ELF-1 (cell line): ENCODE results near the gene CLIP1.
A peak's percentile ranks its signal among the peaks of the same experiment; 100 is the strongest.
"Not testable (repeated sequence)": the region's sequence is repeated elsewhere in the genome, so short reads cannot be mapped to it uniquely, and the experiment has no call there.

Experiments
- DNase-seq: peaks from one replicate; pipeline ENCODE4 v3.0.0-alpha.2; 2016; ENCODE audit warnings: low read depth, low spot score

Gene CLIP1

GRCh38 chr12:122435186-122435585 lies 12.7 kb upstream of the CLIP1 start:
- no peak for DNase-seq

DNA sequence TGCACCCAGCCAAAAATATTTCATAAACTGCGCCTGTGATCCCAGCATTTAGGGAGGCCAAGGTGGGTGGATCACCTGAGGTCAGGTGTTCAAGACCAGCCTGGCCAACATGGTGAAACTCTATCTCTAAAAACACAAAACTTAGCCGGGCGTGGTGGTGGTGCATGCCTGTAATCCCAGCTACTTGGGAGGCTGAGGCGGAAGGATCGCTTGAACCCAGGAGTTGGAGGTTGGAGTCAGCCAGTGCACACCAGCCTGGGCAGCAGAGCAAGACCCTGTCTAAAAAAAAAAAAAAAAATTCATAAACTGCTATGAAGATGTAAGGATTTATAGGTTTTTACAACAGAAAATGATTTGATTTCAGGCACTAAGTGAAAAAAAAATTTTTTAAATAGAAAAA lies 6.6 kb upstream of the CLIP1 start:
- not testable (repeated sequence) for DNase-seq

- DNase-seq: no peak
Observed at GRCh38 chr12:122427403-122427802, 4.9 kb upstream of the CLIP1 start.

- DNase-seq: peak; percentile 77
Observed at GRCh38 chr12:122423258-122424165, 1.0 kb upstream of the CLIP1 start.

DNA sequence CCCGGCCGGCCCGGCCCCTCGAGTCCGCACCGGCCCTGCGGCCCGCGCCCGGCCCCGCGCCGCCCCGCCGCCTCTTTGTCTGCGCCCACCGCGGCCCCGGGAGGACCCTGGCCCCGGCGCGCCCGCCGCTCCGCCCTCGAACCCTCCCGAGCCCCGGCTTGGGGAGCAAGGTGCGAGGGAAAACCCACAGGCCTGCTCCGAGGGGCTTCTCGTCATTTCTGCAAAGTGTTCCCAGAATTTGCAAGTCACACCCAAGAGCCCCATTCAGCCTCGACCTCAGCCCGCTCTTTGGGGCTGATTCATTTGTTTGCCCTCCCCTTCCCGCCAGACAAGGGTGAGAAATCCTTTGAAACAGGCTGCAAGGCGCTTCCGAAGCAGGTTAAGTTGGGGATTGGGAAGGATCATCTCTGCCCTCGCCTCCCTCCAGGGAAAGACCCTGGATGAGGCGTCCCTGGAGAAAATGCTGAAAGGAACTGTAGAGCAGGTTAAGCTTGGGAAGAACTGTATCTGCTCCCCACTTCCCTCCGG lies 325 bp upstream of the CLIP1 start:
- DNase-seq: peak; percentile 68

GRCh38 chr12:122421187-122421820 lies 1.2 kb downstream of the CLIP1 start:
- DNase-seq: peak; percentile 17

DNA sequence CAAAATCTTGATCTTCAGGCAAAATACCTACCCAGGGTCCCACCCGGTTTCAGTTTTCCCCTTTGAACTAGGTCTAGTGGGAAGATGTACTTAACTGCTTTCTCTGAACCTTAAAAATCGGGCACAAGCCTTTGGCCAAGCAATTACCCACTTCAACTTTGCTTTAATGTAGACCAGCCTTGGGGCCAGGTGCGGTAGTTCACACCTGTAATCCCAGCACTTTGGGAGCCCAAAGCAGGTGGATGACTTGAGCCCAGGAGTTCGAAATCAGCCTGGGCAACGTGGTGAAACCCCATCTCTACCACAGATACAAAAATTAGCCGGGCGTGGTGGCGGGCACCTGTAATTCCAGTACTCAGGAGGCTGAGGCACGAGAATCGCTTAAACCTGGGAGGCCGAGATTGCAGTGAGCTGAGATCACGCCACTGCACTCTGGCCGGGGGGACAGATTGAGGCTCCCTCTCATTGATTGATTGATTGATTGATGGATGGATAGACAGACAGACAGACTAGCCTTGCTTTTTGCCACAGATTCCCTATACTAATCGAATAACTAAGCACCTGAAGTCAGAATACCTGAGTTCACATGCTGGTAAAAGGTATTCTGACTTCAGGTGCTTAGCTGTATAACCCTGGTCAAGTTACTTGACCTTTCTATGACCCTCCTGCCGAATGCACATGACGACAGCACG lies 1.9 kb downstream of the CLIP1 start:
- no peak for DNase-seq

GRCh38 chr12:122419094-122419493 lies 3.4 kb downstream of the CLIP1 start:
- DNase-seq: not testable (repeated sequence)

DNA sequence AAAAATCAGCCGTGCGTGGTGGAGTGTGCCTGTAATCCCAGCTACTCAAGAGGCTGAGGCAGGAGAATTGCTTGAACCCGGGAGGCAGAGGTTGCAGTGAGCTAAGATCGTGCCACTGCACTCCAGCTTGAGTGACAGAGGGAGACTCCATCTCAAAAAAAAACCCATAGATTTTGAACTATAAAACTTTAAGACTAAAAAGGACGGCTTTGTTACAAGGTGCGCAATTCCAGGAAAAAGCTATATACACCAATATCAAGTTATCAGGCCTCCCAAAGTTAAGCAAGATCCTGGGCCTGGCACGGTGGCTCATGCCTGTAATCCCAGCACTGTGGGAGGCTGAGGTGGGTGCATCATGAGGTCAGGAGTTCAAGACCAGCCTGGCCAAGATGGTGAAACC lies 6.8 kb downstream of the CLIP1 start:
- DNase-seq: not testable (repeated sequence)

DNA sequence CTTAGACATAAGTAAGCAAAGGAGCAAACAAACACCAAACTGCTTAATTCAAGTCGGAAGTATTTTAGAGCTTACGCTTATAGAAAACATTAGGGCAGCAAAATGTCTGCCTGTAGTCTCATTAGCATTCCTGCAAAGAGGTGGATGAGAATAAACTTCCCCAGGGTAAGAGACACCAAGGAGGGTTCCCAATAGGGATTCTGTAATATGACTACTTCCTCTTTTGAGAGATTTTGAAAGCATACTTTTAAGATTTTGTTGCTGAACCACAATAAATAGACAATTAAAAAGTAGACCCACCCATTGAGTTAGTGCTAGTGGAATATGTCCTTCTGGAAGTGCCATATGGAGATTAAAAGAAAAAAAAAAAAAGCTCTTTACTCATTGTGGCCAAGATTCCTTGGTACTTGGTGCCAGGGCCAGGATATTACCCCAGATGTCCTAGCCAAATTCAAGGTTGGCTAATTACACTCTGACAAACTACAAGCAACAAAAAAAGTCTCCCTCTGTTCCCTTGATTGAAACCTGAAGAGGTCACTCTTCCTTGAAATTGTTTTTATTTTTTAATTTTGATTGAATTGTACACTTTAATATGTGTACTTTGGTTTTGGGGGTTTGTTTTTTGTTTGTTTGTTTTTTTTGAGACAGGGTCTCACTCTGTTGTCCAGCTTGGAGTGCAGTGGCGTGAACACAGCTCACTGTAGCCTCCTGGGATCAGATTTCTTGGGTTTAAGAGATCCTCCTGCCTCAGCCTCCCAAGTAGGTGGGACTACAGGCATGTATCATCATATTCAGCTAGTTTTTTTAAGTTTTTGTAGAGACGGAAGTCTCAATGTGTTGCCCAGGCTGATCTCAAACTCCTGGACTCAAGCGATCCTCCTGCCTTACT lies 8.7 kb downstream of the CLIP1 start:
- DNase-seq: no peak

DNA sequence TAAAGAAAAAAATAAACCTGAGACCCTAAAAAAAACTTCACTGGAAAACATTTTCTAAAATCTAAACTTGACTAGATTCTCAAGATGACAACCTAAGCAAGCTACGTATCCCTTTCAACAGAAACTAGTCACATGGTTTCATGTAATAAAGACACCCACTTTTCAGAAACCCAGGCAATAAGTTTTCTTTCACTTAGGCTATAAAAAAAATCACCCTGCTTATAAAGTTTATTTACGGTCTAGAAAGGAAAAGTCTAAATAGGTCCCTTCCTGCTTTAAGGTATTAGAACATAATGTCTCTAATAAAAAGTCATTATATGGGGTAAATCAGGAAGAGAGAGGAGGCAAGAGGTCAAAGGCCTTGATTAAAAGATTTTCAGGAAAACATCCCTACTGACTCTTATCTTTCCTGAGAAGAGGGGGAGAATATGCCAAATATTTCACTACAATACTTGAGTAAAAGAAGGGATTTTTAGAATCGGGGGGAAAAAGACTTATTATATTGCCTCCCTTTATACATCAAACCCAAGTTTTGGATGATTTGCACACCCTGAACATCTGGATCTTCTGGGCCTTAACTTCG lies 9.5 kb downstream of the CLIP1 start:
- no peak for DNase-seq

DNA sequence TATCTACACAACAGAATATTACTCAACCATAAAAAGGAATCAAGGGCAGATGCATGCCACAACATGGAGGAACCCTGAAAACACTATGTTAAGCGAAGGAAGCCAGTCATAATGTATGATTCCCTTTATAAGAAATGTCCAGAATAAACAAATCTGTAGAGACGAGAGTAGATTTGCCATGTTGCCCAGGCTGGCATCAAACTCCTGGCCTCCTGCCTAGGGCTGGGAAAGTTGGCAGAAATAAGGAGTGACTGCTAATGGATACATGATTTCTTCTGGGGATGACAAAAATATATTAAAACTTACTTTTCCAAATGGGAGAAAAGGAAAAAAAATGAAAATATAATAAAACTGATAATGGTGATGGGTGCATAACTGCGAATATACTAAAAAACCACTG lies 10.9 kb downstream of the CLIP1 start:
- no peak for DNase-seq

GRCh38 chr12:122407208-122407607 lies 15.3 kb downstream of the CLIP1 start:
- DNase-seq: no peak

DNA sequence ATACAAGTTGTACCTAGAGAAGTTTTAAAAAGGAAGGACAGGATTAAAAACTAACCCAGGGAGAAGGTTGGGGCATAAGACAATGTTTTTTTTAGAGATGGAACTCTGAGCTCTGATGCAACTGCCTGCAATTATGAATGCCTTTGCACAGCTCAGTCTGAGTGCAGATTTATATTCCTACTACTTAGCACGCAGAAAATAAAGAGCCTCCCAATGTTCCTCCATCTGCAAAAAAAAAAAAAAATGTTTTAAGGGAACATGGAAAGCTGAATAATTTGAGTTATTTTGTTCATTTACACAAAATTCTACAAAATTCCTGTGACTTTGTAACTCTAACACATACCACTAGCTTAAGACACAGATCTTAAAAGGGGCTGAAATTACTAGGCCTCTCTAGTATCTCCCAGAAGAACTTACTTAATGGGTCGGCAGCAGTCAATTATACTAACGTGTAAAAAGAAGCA lies 15.7 kb downstream of the CLIP1 start:
- no peak for DNase-seq

- DNase-seq: no peak
Observed at GRCh38 chr12:122403831-122404230, 18.6 kb downstream of the CLIP1 start.

DNA sequence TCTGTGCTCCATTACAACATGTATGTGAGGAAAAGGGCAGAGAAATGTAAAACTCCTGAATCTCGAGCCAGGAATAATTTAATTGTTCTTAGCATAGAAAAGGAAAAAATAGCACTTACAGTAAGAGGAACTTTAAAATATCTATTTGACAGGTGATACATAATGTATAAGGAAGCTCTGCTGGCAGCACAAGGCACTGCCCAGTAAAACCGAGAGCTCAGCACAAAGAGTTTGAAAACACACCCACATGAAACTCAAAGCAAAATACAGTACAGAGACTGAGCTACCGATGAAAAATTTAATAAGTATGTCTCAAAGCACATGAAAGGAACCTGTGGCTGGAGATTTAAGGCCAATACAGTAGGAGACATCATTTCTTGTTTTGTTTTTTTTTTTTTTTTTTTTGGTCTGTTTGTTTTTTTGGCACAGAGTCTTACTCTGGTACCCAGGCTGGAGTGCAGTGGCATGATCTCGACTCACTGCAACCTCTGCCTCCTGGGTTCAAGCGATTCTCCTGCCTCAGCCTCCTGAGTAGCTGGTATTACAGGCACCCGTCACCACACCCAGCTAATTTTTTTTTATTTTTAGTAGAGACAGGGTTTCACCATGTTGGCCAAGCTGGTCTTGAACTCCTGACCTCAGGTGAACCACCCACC lies 19.2 kb downstream of the CLIP1 start:
- DNase-seq: no peak

- DNase-seq: no peak
Observed at GRCh38 chr12:122402264-122402663, 20.2 kb downstream of the CLIP1 start.

- peak; percentile 83 for DNase-seq
Observed at GRCh38 chr12:122399592-122400373, 22.7 kb downstream of the CLIP1 start.

- no peak for DNase-seq
Observed at GRCh38 chr12:122399254-122399591, 23.2 kb downstream of the CLIP1 start.
